ENCODE results near the gene CYSRT1. TPM values are rescaled to one million over a fixed set of nuclear protein-coding genes. Genes with fewer than 3 reads are reported as not detected.

CYSRT1 gene
- polyA plus RNA-seq, 1 of the 3 experiments (the other 2 are of a cell fraction), result 2.1 TPM

DNA sequence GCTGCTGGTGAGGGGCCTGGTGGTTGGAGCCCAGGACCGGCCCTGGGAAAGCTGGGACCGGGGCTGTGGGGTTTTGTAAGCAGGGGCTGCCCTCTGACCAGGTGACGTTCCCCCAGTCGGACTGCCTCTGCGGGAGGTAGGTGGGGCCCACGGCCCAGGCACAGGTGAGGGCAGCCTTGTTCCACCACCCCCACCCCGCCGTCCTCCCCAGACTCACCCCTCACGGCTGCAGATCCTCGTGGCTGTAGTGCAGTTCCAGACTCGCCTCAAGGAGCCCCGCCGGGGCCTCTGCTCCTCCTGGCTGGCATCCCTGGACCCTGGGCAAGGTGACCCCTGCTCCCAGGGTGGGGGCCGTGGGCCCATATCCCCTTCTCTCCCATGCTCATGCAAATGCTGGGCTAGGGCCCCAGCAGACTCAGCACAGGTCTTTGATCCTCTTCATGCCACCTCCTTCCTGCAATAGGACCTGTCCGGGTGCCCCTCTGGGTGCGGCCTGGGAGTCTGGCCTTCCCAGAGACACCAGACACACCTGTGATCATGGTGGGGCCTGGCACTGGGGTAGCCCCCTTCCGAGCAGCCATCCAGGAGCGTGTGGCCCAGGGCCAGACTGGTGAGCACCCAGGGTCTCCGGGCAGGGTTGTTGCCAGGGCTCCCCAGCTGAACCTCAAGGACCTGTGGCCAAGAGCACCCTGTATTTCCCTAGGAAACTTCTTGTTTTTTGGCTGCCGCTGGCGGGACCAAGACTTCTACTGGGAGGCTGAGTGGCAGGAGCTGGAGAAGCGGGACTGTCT is 9.6 kb upstream of the CYSRT1 start:
- Histone ChIP-seq H3K4me2 (no peak overlapping the region), H3K9me2 (no peaks in the 10 kb centered on the region), H3K36me3 (replicated peaks in 1 of 2; ENCODE audit: control insufficient read depth in 1 of 2, insufficient read depth in 2 of 2, low read length in 1 of 2) (peaks cover 0 to 14% of the 10 kb centered on the region in 2 experiments), H3K4me3 (ENCODE audit: low read depth in 2 of 2, low read length in 1 of 2) (no peak overlapping the region), H3K9ac (no peak overlapping the region), H2AFZ (ENCODE audit: low read depth) (no peak overlapping the region), H3K4me1 (ENCODE audit: control insufficient read depth in 1 of 2, insufficient read depth in 2 of 2, low read depth in 1 of 2, low read length in 1 of 2) (0 out of 4 replicates have a peak, but pooled peaks cover 0 to 5% of the 10 kb centered on the region in 2 experiments), H3K79me2 (ENCODE audit: insufficient read depth) (no peaks in the 10 kb centered on the region), H3F3A (replicated peaks; ENCODE audit: insufficient read depth) (no peaks in the 10 kb centered on the region), H3K27me3 (ENCODE audit: insufficient read depth) (no peaks in the 10 kb centered on the region), H4K20me1 (ENCODE audit: insufficient read depth) (no peaks in the 10 kb centered on the region), H3K27ac (ENCODE audit: low read depth in 2 of 2, low read length in 1 of 2) (no peak overlapping the region), H3K9me3 (no peaks in the 10 kb centered on the region)
- POLR2A ChIA-PET, result no interaction called here
- CTCF ChIA-PET, result interaction anchor here (0.6 to 1.9 kb wide), 3 partner anchors 10 to 21 kb away, joined by 3 to 7 read pairs (median 6); partner anchors contain the start of gene RNF224
- WGBS (ENCODE audit: low lambda C conversion rate), result 95% methylated on average over 7 of the region's 22 CpGs
- DNase-seq, result no peak
- TF ChIP-seq, protein P1, sequence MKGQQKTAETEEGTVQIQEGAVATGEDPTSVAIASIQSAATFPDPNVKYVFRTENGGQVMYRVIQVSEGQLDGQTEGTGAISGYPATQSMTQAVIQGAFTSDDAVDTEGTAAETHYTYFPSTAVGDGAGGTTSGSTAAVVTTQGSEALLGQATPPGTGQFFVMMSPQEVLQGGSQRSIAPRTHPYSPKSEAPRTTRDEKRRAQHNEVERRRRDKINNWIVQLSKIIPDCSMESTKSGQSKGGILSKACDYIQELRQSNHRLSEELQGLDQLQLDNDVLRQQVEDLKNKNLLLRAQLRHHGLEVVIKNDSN (IDR thresholded peaks at IDR 0.05; ENCODE audit: borderline replicate concordance, low read depth), result no peak
- TF ChIP-seq TEAD4 (IDR thresholded peaks at IDR 0.05; ENCODE audit: borderline replicate concordance, insufficient read depth) (no peak), GABPA (IDR thresholded peaks at IDR 0.05; ENCODE audit: low read depth) (no peak), GATA2 (CRISPR knock-in tag; IDR thresholded peaks at IDR 0.05) (no peak), MXI1 (IDR thresholded peaks at IDR 0.05; ENCODE audit: low read depth, low read length) (no peak), NFIC (IDR thresholded peaks at IDR 0.05; ENCODE audit: borderline replicate concordance) (no peak)
- TF ChIP-seq, protein P2, sequence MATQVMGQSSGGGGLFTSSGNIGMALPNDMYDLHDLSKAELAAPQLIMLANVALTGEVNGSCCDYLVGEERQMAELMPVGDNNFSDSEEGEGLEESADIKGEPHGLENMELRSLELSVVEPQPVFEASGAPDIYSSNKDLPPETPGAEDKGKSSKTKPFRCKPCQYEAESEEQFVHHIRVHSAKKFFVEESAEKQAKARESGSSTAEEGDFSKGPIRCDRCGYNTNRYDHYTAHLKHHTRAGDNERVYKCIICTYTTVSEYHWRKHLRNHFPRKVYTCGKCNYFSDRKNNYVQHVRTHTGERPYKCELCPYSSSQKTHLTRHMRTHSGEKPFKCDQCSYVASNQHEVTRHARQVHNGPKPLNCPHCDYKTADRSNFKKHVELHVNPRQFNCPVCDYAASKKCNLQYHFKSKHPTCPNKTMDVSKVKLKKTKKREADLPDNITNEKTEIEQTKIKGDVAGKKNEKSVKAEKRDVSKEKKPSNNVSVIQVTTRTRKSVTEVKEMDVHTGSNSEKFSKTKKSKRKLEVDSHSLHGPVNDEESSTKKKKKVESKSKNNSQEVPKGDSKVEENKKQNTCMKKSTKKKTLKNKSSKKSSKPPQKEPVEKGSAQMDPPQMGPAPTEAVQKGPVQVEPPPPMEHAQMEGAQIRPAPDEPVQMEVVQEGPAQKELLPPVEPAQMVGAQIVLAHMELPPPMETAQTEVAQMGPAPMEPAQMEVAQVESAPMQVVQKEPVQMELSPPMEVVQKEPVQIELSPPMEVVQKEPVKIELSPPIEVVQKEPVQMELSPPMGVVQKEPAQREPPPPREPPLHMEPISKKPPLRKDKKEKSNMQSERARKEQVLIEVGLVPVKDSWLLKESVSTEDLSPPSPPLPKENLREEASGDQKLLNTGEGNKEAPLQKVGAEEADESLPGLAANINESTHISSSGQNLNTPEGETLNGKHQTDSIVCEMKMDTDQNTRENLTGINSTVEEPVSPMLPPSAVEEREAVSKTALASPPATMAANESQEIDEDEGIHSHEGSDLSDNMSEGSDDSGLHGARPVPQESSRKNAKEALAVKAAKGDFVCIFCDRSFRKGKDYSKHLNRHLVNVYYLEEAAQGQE (IDR thresholded peaks at IDR 0.05; ENCODE audit: low read depth, low read length), result no peak

DNA sequence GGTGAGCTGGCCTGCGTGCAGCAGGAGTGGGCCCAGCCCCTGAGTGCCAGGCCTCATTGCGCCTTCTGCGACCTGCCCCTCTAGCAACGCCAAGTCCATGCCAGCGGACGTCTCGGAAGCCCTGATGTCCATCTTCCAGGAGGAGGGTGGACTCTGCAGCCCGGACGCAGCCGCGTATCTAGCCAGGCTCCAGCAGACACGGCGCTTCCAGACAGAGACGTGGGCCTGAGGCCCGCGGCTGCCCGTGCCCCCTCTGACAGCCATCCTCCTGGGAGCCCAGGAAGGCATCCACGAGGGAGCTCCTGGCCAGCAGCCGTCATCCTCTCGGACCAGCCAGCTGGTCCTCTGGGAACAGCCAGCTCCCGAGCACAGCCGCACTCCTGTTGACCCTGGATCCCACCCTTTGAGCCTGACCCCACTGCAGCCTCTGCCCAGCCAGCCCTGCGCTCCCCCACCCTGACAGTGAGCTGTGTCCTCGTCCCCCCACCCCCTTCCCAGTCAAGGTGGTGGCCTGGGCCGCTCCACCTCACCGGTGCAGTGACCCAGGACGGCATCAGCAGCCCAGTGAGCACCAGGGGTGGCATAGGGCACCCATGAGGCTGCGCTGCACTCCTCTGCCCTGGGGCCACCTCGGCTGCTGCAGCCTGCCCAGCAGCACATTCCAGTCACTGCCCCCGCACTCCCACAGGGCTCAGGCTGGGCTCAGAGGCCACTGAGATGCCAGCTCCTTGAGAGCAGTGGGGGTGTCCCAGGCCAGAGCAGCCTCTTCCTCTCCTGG is 8.6 kb upstream of the CYSRT1 start:
- no peaks in the 10 kb centered on the region for H3F3A ChIP-seq (replicated peaks; ENCODE audit: insufficient read depth)
- ChIA-PET POLR2A (interaction anchor here (1.7 kb wide), 1 partner anchor 9 kb away, joined by 3 read pairs; no protein-coding TSS in a partner anchor), CTCF (interaction anchor here (0.6 to 1.5 kb wide), 4 partner anchors 9 to 20 kb away, joined by 3 to 7 read pairs (median 3); partner anchors contain the start of gene RNF224)
- no peaks in the 10 kb centered on the region for H3K79me2 ChIP-seq (ENCODE audit: insufficient read depth)
- TF ChIP-seq MXI1 (IDR thresholded peaks at IDR 0.05; ENCODE audit: low read depth, low read length), result no peak
- no peak for TF ChIP-seq RAD21 (IDR thresholded peaks at IDR 0.05; ENCODE audit: low read length)
- no peak for TF ChIP-seq POLR2AphosphoS5 (IDR thresholded peaks at IDR 0.05; ENCODE audit: low read depth, low read length)
- no peak for TF ChIP-seq RCOR1 (IDR thresholded peaks at IDR 0.05; ENCODE audit: low read length)
- TF ChIP-seq TCF12 (IDR thresholded peaks at IDR 0.05), result no peak
- TF ChIP-seq, protein P3, sequence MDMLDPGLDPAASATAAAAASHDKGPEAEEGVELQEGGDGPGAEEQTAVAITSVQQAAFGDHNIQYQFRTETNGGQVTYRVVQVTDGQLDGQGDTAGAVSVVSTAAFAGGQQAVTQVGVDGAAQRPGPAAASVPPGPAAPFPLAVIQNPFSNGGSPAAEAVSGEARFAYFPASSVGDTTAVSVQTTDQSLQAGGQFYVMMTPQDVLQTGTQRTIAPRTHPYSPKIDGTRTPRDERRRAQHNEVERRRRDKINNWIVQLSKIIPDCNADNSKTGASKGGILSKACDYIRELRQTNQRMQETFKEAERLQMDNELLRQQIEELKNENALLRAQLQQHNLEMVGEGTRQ (IDR thresholded peaks at IDR 0.05; ENCODE audit: borderline replicate concordance, low read depth, low read length), result no peak
- no peak for DNase-seq
- peaks cover 0 to 5% of the 10 kb centered on the region in 2 experiments; a peak in 1 of 4 replicates for H3K4me1 ChIP-seq (ENCODE audit: control insufficient read depth in 1 of 2, insufficient read depth in 2 of 2, low read depth in 1 of 2, low read length in 1 of 2)
- no peak overlapping the region for H3K4me3 ChIP-seq (ENCODE audit: low read depth in 2 of 2, low read length in 1 of 2)
- H3K9ac ChIP-seq, result no peak overlapping the region
- peaks cover 0 to 14% of the 10 kb centered on the region in 2 experiments for H3K36me3 ChIP-seq (replicated peaks in 1 of 2; ENCODE audit: control insufficient read depth in 1 of 2, insufficient read depth in 2 of 2, low read length in 1 of 2)
- no peak overlapping the region for H3K4me2 ChIP-seq
- no peaks in the 10 kb centered on the region for H3K27me3 ChIP-seq (ENCODE audit: insufficient read depth)
- no peaks in the 10 kb centered on the region for H3K9me2 ChIP-seq
- H3K9me3 ChIP-seq, result no peaks in the 10 kb centered on the region
- WGBS (ENCODE audit: low lambda C conversion rate), result 95% methylated on average over 16 of the region's 30 CpGs
- no peak overlapping the region for H2AFZ ChIP-seq (ENCODE audit: low read depth)
- no peak overlapping the region for H3K27ac ChIP-seq (ENCODE audit: low read depth in 2 of 2, low read length in 1 of 2)
- no peaks in the 10 kb centered on the region for H4K20me1 ChIP-seq (ENCODE audit: insufficient read depth)
